HEK293 (cell line): ENCODE data around the gene SYNJ2.

Experiments used
- CTCF ChIA-PET: fragments of 350-600 bp; formaldehyde crosslinking; extraction: SDS; loops from one replicate; lab custom pipeline; 2021; ENCODE audit warnings: antibody characterized with exemption; lab: Yijun Ruan, JAX
- POLR2A ChIA-PET: fragments of 300-600 bp; formaldehyde crosslinking; extraction: SDS; loops from one replicate; lab custom pipeline; 2020; ENCODE audit warnings: antibody characterized with exemption, inconsistent platforms; lab: Yijun Ruan, JAX
- H3K27ac ChIP-seq: fragments of 200-500 bp; sonication (Bioruptor generic); 2 replicates; pipeline ENCODE4 v1.5.1; 2014; ENCODE audit warnings: low read depth, low read length, control low read depth, inconsistent platforms; ENCODE audit errors: extremely low read depth
- H3K36me3 ChIP-seq, 2 experiments: fragments of 200-500 bp in 1 of 2; sonication (Bioruptor generic) in 1 of 2; 1 replicate in 1 of 2; 2 replicates in 1 of 2; pipeline ENCODE4 v1.5.1; 2014 to 2017; ENCODE audit warnings: inconsistent platforms in 2 of 2, low read length in 2 of 2; ENCODE audit not compliant: control insufficient read depth in 2 of 2, insufficient read depth in 1 of 2
- H3K4me1 ChIP-seq: fragments of 200-500 bp; sonication (Bioruptor generic); 2 replicates; pipeline ENCODE4 v1.5.1; 2014; ENCODE audit warnings: mild to moderate bottlenecking, low read length, inconsistent platforms; ENCODE audit not compliant: control insufficient read depth, insufficient read depth
- H3K4me3 ChIP-seq: 2 replicates; pipeline ENCODE4 v1.5.1; 2011; ENCODE audit warnings: low read depth, mild to moderate bottlenecking, control low read depth, low read length, moderate library complexity
- H3K9me3 ChIP-seq: fragments of 200-500 bp; sonication (Bioruptor generic); 2 replicates; pipeline ENCODE4 v1.5.1; 2014; ENCODE audit warnings: low read depth, low read length, inconsistent platforms; ENCODE audit not compliant: control insufficient read depth, insufficient read depth
- AEBP2 ChIP-seq: fragments of 450-650 bp; formaldehyde crosslinking; IDR thresholded peaks from 2 replicates; pipeline ENCODE4 v1.5.1; 2016; ENCODE audit warnings: missing biosample characterization, missing genetic modification characterization, borderline replicate concordance
- EGR2 ChIP-seq: fragments of 450-650 bp; formaldehyde crosslinking; IDR thresholded peaks from 2 replicates; pipeline ENCODE4 v1.5.1; 2016; ENCODE audit warnings: low read depth, missing biosample characterization, missing genetic modification characterization
- GLIS2 ChIP-seq: fragments of 450-650 bp; formaldehyde crosslinking; IDR thresholded peaks from 2 replicates; pipeline ENCODE4 v1.5.1; 2016; ENCODE audit warnings: missing biosample characterization, missing genetic modification characterization
- KLF7 ChIP-seq: fragments of 450-650 bp; formaldehyde crosslinking; IDR thresholded peaks from 2 replicates; pipeline ENCODE4 v1.5.1; 2016; ENCODE audit warnings: missing biosample characterization, missing genetic modification characterization, borderline replicate concordance
- MZF1 ChIP-seq: fragments of 450-650 bp; formaldehyde crosslinking; IDR thresholded peaks from 2 replicates; pipeline ENCODE4 v1.5.1; 2017; ENCODE audit warnings: missing biosample characterization, missing genetic modification characterization, borderline replicate concordance
- PATZ1 ChIP-seq: fragments of 450-650 bp; formaldehyde crosslinking; IDR thresholded peaks from 2 replicates; pipeline ENCODE4 v1.5.1; 2016; ENCODE audit warnings: missing biosample characterization, missing genetic modification characterization
- PRDM4 ChIP-seq: fragments of 450-650 bp; formaldehyde crosslinking; IDR thresholded peaks from 2 replicates; pipeline ENCODE4 v1.5.1; 2017; ENCODE audit warnings: missing biosample characterization, missing genetic modification characterization
- RBAK ChIP-seq: fragments of 450-650 bp; formaldehyde crosslinking; IDR thresholded peaks from 2 replicates; pipeline ENCODE4 v1.5.1; 2016; ENCODE audit warnings: missing biosample characterization, missing genetic modification characterization
- ZBTB17 ChIP-seq: fragments of 450-650 bp; formaldehyde crosslinking; IDR thresholded peaks from 2 replicates; pipeline ENCODE4 v1.5.1; 2016; ENCODE audit warnings: missing biosample characterization, missing genetic modification characterization
- ZFP69B ChIP-seq: fragments of 450-650 bp; formaldehyde crosslinking; IDR thresholded peaks from 2 replicates; pipeline ENCODE4 v1.5.1; 2016; ENCODE audit warnings: missing biosample characterization, missing genetic modification characterization
- ZNF157 ChIP-seq: fragments of 450-650 bp; formaldehyde crosslinking; IDR thresholded peaks from 2 replicates; pipeline ENCODE4 v1.5.1; 2016; ENCODE audit warnings: missing biosample characterization, missing genetic modification characterization
- ZNF2 ChIP-seq: fragments of 450-650 bp; formaldehyde crosslinking; IDR thresholded peaks from 2 replicates; pipeline ENCODE4 v1.5.1; 2016; ENCODE audit warnings: missing biosample characterization, missing genetic modification characterization
- ZNF214 ChIP-seq: fragments of 450-650 bp; formaldehyde crosslinking; IDR thresholded peaks from 2 replicates; pipeline ENCODE4 v1.5.1; 2017; ENCODE audit warnings: missing biosample characterization, mild to moderate bottlenecking, missing genetic modification characterization, borderline replicate concordance
- ZNF26 ChIP-seq: fragments of 450-650 bp; formaldehyde crosslinking; IDR thresholded peaks from 2 replicates; pipeline ENCODE4 v1.5.1; 2016; ENCODE audit warnings: missing biosample characterization, missing genetic modification characterization
- ZNF302 ChIP-seq: fragments of 450-650 bp; formaldehyde crosslinking; IDR thresholded peaks from 2 replicates; pipeline ENCODE4 v1.5.1; 2016; ENCODE audit warnings: missing biosample characterization, missing genetic modification characterization, low read depth
- ZNF324 ChIP-seq: fragments of 450-650 bp; formaldehyde crosslinking; IDR thresholded peaks from 2 replicates; pipeline ENCODE4 v1.5.1; 2016; ENCODE audit warnings: missing biosample characterization, missing genetic modification characterization
- ZNF670 ChIP-seq: fragments of 450-650 bp; formaldehyde crosslinking; IDR thresholded peaks from 2 replicates; pipeline ENCODE4 v1.5.1; 2016; ENCODE audit warnings: missing biosample characterization, missing genetic modification characterization, low read depth
- ZNF76 ChIP-seq: fragments of 450-650 bp; formaldehyde crosslinking; IDR thresholded peaks from 2 replicates; pipeline ENCODE4; 2016; ENCODE audit warnings: low read depth, missing biosample characterization, missing genetic modification characterization, borderline replicate concordance
- ZNF768 ChIP-seq: fragments of 450-650 bp; formaldehyde crosslinking; IDR thresholded peaks from 2 replicates; pipeline ENCODE4 v1.5.1; 2018; ENCODE audit warnings: missing biosample characterization, mild to moderate bottlenecking, missing genetic modification characterization
- ZXDB ChIP-seq: fragments of 450-650 bp; formaldehyde crosslinking; IDR thresholded peaks from 2 replicates; pipeline ENCODE4 v1.5.1; 2016; ENCODE audit warnings: missing biosample characterization, missing genetic modification characterization

Gene SYNJ2

GRCh38 chr6:157995458-157995857 is 13.8 kb downstream of the SYNJ2 start:
- POLR2A ChIA-PET, result interaction anchor here (1.1 to 2.6 kb wide), 3 partner anchors 8 to 42 kb away, joined by 3 to 8 read pairs (median 4); no protein-coding TSS in a partner anchor
- Histone ChIP-seq H3K4me1 (peaks cover 2% of the 10 kb centered on the region; the same call in 1 of the 2 replicates), H3K27ac (no peak overlapping the region), H3K9me3 (no peaks in the 10 kb centered on the region), H3K4me3 (no peak overlapping the region), H3K36me3 (peaks cover 0 to 4% of the 10 kb centered on the region in 2 experiments; a peak in 1 of 3 replicates)
- CTCF ChIA-PET, result interaction anchor here (0.7 to 2.4 kb wide), 4 partner anchors 13 to 177 kb away, joined by 4 to 8 read pairs (median 7); no protein-coding TSS in a partner anchor
- no peak for TF ChIP-seq GLIS2 (tag by site-specific recombination)

GRCh38 chr6:157996201-157996712 is 14.6 kb downstream of the SYNJ2 start:
- no peaks in the 10 kb centered on the region for H3K4me1 ChIP-seq
- no peaks in the 10 kb centered on the region for H3K9me3 ChIP-seq
- peaks cover 0 to 4% of the 10 kb centered on the region in 2 experiments; a peak in 1 of 3 replicates for H3K36me3 ChIP-seq
- ChIA-PET CTCF (interaction anchor here (0.6 to 2.4 kb wide), 3 partner anchors 12 to 30 kb away, joined by 4 to 8 read pairs (median 7); no protein-coding TSS in a partner anchor), POLR2A (no interaction called here)
- no peak overlapping the region for H3K27ac ChIP-seq
- no peak overlapping the region for H3K4me3 ChIP-seq
- TF ChIP-seq ZNF670 (no peak), EGR2 (tag by site-specific recombination) (peak; percentile 92), ZNF157 (tag by site-specific recombination) (no peak), AEBP2 (tag by site-specific recombination) (no peak), PRDM4 (tag by site-specific recombination) (0 out of 2 replicates have a peak, but pooled peaks have one; percentile 23), ZNF214 (tag by site-specific recombination) (no peak), ZNF26 (tag by site-specific recombination) (no peak), PATZ1 (no peak), ZBTB17 (tag by site-specific recombination) (no peak), ZNF76 (tag by site-specific recombination) (no peak), ZXDB (tag by site-specific recombination) (no peak), KLF7 (no peak), ZNF324 (tag by site-specific recombination) (no peak), RBAK (tag by site-specific recombination) (no peak), ZNF768 (tag by site-specific recombination) (no peak), ZNF302 (tag by site-specific recombination) (no peak), ZFP69B (no peak), MZF1 (peak; percentile 63; the same call in 1 of the 2 replicates), ZNF2 (tag by site-specific recombination) (no peak)
